ENCODE results near the gene COL23A1. TPM values are rescaled to one million over a fixed set of nuclear protein-coding genes. Genes with fewer than 3 reads are reported as not detected.

Gene COL23A1
- total and polyA plus RNA-seq, 2 donors (not counting 1 experiment from before 2014, with no cell fraction given), result 0.20 TPM; not detected in 1

DNA sequence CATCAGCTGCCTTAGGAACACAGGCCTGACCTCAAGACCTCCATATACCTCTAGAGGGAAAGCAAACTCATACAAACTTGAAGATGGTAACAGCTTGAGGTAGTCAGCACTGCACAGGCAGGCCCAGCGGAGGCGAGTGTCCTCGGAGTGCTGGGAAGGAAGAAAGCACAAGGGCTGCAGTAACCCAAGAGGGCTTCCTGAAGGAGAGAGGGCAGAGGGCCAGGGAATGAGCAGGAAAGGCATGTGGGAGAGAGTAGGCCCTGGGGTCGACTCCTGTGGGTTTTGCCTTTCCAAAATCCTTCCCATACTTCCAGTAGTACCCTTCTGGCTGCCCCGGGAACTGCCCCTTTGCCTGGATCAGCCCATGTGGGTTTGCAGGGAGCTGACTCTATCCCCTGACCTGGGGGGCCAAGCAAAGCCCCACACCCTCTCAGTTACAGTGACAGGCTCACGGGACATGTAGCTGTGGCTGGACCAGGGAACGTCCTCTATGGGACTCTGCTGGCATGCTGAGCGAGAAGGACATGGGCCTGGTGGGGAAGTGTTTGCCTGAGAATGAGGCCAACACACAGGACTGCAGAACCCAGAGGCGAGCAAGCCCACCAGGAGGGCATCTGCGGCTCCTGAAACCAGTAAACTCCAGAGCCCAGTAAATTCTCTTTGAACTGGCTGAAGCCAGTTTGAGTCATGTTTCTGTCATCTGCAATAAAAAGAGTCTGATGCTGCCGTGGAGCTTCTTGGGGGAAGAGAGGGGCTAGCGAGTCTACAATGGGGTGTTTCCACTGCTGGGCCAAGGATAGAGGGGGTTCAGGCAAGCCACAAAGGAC lies 64.1 kb downstream of the COL23A1 start:
- Histone ChIP-seq H3K79me2 (ENCODE audit: control insufficient read depth, insufficient read depth, low read length) (no peaks in the 10 kb centered on the region), H2AFZ (ENCODE audit: insufficient read depth, low read depth, low read length, poor library complexity, severe bottlenecking) (no peak overlapping the region), H4K20me1 (ENCODE audit: control insufficient read depth, insufficient read depth, low read length, poor library complexity, severe bottlenecking) (no peaks in the 10 kb centered on the region), H3K4me3 (ENCODE audit: control extremely low read depth in 1 of 5, extremely low read depth in 1 of 5, insufficient read depth in 1 of 5, low read depth in 2 of 5, low read length in 4 of 5) (no peak overlapping the region), H3K4me2 (replicated peaks; ENCODE audit: low read depth, low read length, poor library complexity, severe bottlenecking) (no peak overlapping the region), H3K9ac (ENCODE audit: low read length) (no peak overlapping the region), H3K27ac (ENCODE audit: low read length in 2 of 2) (no peak overlapping the region), H3K27me3 (replicated peaks in 1 of 4; ENCODE audit: control extremely low read depth in 1 of 4, control insufficient read depth in 3 of 4, insufficient read depth in 4 of 4, low read length in 3 of 4) (no peaks in the 10 kb centered on the region), H3K4me1 (ENCODE audit: control insufficient read depth in 2 of 2, insufficient read depth in 2 of 2, low read length in 2 of 2) (no peaks in the 10 kb centered on the region), H3K36me3 (replicated peaks in 1 of 2; ENCODE audit: control extremely low read depth in 1 of 2, control insufficient read depth in 1 of 2, extremely low read depth in 1 of 2, insufficient read depth in 2 of 2, low read length in 1 of 2) (no peaks in the 10 kb centered on the region), H3K9me3 (ENCODE audit: control extremely low read depth in 1 of 3, control insufficient read depth in 2 of 3, insufficient read depth in 1 of 3, low read length in 2 of 3) (no peaks in the 10 kb centered on the region)
- intact Hi-C loops (cut with micrococcal nuclease), result no loop called here
- ChIA-PET CTCF (no interaction called here), POLR2A (no interaction called here)
- TF ChIP-seq, protein P1, sequence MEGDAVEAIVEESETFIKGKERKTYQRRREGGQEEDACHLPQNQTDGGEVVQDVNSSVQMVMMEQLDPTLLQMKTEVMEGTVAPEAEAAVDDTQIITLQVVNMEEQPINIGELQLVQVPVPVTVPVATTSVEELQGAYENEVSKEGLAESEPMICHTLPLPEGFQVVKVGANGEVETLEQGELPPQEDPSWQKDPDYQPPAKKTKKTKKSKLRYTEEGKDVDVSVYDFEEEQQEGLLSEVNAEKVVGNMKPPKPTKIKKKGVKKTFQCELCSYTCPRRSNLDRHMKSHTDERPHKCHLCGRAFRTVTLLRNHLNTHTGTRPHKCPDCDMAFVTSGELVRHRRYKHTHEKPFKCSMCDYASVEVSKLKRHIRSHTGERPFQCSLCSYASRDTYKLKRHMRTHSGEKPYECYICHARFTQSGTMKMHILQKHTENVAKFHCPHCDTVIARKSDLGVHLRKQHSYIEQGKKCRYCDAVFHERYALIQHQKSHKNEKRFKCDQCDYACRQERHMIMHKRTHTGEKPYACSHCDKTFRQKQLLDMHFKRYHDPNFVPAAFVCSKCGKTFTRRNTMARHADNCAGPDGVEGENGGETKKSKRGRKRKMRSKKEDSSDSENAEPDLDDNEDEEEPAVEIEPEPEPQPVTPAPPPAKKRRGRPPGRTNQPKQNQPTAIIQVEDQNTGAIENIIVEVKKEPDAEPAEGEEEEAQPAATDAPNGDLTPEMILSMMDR (IDR thresholded peaks at IDR 0.05), result no peak
- no peak for TF ChIP-seq EZH2 (IDR thresholded peaks at IDR 0.05; ENCODE audit: borderline replicate concordance, insufficient read depth, low read depth, low read length, poor library complexity, severe bottlenecking)
- Mint-ChIP-seq H3K4me1 (no peaks in the 10 kb centered on the region), H3K4me3 (no peak overlapping the region), H3K9me3 (ENCODE audit: insufficient read depth) (no peaks in the 10 kb centered on the region), H3K27me3 (no peaks in the 10 kb centered on the region), H3K27ac (no peak overlapping the region)
- ATAC-seq (ENCODE audit: low read depth), result no peak
- 93% methylated on average over 11 of the region's 12 CpGs for WGBS (ENCODE audit: insufficient coverage)
- DNase-seq, result no peak

DNA sequence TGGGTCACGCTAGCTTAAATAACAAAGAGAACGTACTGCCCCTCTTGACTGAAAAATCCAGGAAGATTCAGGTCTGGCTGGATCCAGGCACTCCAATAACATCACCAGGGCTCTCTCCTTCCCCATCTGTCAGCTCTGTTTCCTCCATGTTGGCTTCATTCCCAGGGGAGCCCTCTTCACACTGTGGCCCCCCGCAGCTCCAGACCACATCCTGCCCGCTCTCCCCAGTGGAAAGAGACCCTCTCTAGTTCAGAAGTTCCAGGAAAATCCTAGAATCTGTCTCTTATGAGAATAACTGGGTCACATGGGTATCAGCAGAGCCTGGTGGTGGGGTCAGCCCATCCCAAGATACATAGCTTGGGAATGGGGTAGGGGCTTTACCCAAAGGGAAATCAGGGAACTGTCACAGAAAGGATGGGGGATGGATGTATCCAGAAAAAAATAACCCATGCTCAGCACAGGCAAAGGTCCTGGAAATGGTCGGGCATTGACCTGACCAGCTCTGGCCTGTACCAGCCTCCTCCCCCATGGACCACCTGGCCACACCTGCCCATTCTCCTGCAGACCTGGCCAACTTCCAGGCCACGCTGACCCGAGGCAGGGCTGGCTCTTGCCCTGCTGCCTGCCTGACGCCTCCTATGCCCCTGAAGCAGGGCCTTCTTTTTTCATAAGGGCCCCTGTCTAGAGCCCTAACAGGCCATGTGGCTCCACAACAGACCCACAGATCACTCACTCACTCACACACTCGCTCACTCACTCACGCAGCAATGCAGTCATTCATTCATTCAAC lies 65.9 kb downstream of the COL23A1 start:
- intact Hi-C loops (cut with micrococcal nuclease), result no loop called here
- no peak overlapping the region for H3K27ac Mint-ChIP-seq

More for the DNA sequence above, 65.9 kb downstream of the COL23A1 start:
- ChIA-PET POLR2A (no interaction called here), CTCF (no interaction called here)
- Mint-ChIP-seq H3K4me3 (no peak overlapping the region), H3K9me3 (ENCODE audit: insufficient read depth) (peaks cover 5% of the 10 kb centered on the region), H3K27me3 (peaks cover 6% of the 10 kb centered on the region), H3K4me1 (no peaks in the 10 kb centered on the region)
- H3K9me3 ChIP-seq (ENCODE audit: control extremely low read depth in 1 of 3, control insufficient read depth in 2 of 3, insufficient read depth in 1 of 3, low read length in 2 of 3), result peaks cover 0 to under 1% (median 0%) of the 10 kb centered on the region in 3 donors
- ATAC-seq (ENCODE audit: low read depth) (no peak), DNase-seq (no peak)
- H3K79me2 ChIP-seq (ENCODE audit: control insufficient read depth, insufficient read depth, low read length), result no peaks in the 10 kb centered on the region
- H3K27me3 ChIP-seq (replicated peaks in 1 of 4; ENCODE audit: control extremely low read depth in 1 of 4, control insufficient read depth in 3 of 4, insufficient read depth in 4 of 4, low read length in 3 of 4), result no peaks in the 10 kb centered on the region
- no peaks in the 10 kb centered on the region for H3K36me3 ChIP-seq (replicated peaks in 1 of 2; ENCODE audit: control extremely low read depth in 1 of 2, control insufficient read depth in 1 of 2, extremely low read depth in 1 of 2, insufficient read depth in 2 of 2, low read length in 1 of 2)
- H4K20me1 ChIP-seq (ENCODE audit: control insufficient read depth, insufficient read depth, low read length, poor library complexity, severe bottlenecking), result no peaks in the 10 kb centered on the region
- H3K4me1 ChIP-seq (ENCODE audit: control insufficient read depth in 2 of 2, insufficient read depth in 2 of 2, low read length in 2 of 2), result no peaks in the 10 kb centered on the region
- no peak overlapping the region for H3K27ac ChIP-seq (ENCODE audit: low read length in 2 of 2)
- H3K9ac ChIP-seq (ENCODE audit: low read length), result no peak overlapping the region
- WGBS (ENCODE audit: insufficient coverage), result 91% methylated on average over 9 of the region's 10 CpGs
- no peak overlapping the region for H3K4me3 ChIP-seq (ENCODE audit: control extremely low read depth in 1 of 5, extremely low read depth in 1 of 5, insufficient read depth in 1 of 5, low read depth in 2 of 5, low read length in 4 of 5)
- no peak overlapping the region for H3K4me2 ChIP-seq (replicated peaks; ENCODE audit: low read depth, low read length, poor library complexity, severe bottlenecking)
- TF ChIP-seq, protein P1 (IDR thresholded peaks at IDR 0.05), result no peak
- no peak for TF ChIP-seq EZH2 (IDR thresholded peaks at IDR 0.05; ENCODE audit: borderline replicate concordance, insufficient read depth, low read depth, low read length, poor library complexity, severe bottlenecking)
- H2AFZ ChIP-seq (ENCODE audit: insufficient read depth, low read depth, low read length, poor library complexity, severe bottlenecking), result no peak overlapping the region

Data from B cell (primary cell).